ENCODE results near the gene MRPL41.

GRCh38 chr9:137521405-137521985 lies 30.2 kb upstream of the MRPL41 start:
- TF ChIP-seq GATA1 (IDR thresholded peaks at IDR 0.05; ENCODE audit: low read depth, low read length), result no peak
- TF ChIP-seq POLR2A (IDR thresholded peaks at IDR 0.05; ENCODE audit: low read length), result no peak

Data from erythroblast (primary cell).